ENCODE data around the gene TNIK. TPM values are rescaled to one million over a fixed set of nuclear protein-coding genes. Genes with fewer than 3 reads are reported as not detected.

The TNIK gene
- total RNA-seq, 1 donor from 2014 or later, result 17.0 TPM

DNA sequence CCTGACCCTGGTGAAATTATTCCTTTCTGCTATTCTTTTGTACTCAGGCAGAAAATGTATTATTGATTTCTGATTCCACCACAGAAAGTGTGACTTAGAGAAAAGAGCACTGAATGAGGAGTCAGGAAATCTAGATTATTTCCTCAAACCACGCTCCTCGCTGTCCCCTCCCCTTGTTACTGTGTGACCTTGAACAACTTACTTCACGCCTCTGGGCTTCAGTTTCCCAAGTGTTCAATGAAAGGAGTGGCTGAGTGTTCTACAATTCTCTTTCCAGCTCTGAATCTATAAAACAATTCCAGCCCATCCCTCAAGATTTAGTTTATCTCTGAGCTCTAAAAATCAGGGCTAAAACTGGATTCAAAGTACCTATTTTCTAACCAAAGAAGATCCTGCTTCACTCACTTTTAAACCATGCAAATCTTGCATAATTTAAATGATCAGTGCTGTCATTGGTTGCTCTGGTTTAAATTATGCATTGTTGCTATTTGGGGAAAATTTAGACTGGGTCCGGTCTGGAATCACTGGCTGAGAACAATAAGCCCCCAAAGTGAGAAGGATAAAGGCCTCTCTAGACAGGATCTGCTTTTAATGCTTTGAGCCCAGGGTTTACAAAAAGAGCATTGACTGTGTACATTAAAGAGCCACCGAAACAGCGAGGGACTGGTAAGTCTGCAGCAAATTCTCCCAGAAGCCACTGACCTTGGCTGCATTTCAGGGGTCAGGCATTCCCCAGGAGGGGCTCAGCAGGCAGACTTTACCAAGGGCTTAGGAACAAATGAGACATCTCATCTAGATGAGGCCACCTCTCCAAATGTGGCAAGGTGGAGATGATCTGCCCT, 3.2 kb downstream of the TNIK start:
- H3K27me3 ChIP-seq (ENCODE audit: control insufficient read depth, insufficient read depth, low read length), result no peaks in the 10 kb centered on the region
- no peak overlapping the region for H3K4me3 ChIP-seq (ENCODE audit: low read depth, low read length)
- TF ChIP-seq, protein P1, sequence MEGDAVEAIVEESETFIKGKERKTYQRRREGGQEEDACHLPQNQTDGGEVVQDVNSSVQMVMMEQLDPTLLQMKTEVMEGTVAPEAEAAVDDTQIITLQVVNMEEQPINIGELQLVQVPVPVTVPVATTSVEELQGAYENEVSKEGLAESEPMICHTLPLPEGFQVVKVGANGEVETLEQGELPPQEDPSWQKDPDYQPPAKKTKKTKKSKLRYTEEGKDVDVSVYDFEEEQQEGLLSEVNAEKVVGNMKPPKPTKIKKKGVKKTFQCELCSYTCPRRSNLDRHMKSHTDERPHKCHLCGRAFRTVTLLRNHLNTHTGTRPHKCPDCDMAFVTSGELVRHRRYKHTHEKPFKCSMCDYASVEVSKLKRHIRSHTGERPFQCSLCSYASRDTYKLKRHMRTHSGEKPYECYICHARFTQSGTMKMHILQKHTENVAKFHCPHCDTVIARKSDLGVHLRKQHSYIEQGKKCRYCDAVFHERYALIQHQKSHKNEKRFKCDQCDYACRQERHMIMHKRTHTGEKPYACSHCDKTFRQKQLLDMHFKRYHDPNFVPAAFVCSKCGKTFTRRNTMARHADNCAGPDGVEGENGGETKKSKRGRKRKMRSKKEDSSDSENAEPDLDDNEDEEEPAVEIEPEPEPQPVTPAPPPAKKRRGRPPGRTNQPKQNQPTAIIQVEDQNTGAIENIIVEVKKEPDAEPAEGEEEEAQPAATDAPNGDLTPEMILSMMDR (IDR thresholded peaks at IDR 0.05; ENCODE audit: insufficient read depth, low read length, poor library complexity, severe bottlenecking), result no peak
- no peak for DNase-seq (ENCODE audit: low read depth)
- H3K36me3 ChIP-seq (ENCODE audit: control insufficient read depth, insufficient read depth, low read length), result no peaks in the 10 kb centered on the region

DNA sequence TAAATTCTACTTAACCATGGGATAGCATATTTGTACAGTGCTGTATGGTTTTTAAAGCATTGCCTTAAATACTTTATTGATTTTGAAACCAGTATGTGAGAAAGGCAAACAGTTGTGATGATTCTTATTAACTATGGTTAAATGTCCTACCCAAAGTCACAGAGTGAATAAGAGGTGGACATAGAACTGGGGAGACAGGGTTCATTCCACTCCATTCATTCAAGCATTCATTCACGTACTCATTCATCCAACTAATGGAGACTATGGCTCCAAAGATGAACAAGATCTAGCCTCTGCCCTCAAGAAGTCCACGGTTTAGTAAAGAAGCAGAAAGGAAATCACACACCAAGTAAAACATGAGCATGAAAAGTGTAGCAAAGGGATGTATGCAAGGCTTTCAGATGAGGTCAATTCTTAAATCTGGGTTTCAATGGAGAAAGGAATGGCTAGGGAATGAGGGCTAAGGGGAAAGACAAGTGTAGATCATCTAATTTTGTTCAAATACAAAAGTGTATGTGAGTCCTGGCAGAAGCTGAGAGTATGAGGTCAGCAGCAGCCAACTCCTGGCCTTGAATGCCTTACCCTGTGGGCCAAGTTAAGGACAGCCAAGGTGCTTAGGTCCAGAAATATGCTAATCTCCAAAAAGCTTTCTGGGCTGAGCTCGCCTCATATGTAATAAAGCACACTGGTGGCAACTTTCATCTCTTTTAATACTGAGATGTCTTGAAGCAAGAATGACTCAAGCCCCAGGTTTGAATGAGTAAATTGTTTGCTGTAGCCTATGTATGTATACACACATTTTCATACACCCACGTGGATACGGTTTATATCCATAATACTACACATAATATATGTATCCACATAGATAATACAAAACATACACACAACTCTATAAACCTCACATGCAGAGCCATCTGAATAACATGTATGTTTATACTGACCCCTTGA, 4.3 kb downstream of the TNIK start:
- TF ChIP-seq, protein P1 (IDR thresholded peaks at IDR 0.05; ENCODE audit: insufficient read depth, low read length, poor library complexity, severe bottlenecking), result no peak
- no peak for DNase-seq (ENCODE audit: low read depth)
- Histone ChIP-seq H3K36me3 (ENCODE audit: control insufficient read depth, insufficient read depth, low read length) (no peaks in the 10 kb centered on the region), H3K4me3 (ENCODE audit: low read depth, low read length) (no peak overlapping the region), H3K27me3 (ENCODE audit: control insufficient read depth, insufficient read depth, low read length) (no peaks in the 10 kb centered on the region)

DNA sequence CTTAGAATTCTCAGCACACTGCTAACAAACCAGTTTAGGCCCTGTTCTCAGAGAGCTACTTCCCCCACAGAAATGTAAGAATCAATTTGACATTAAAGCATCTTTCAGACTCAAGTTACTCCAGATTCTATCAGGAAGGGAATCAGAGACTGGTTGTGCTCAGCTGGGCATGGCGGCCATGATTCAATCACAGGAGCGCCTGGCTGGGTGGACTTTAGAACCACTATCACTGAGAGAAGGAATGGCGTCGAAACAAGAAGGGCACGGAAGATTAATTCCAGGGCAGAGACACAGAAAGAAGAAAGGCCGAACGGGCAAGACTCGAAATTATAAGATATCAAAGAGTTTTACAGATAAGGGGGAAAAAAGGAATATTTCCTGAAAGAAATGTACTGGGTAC, 6.2 kb downstream of the TNIK start:
- DNase-seq (ENCODE audit: low read depth), result no peak
- Histone ChIP-seq H3K4me3 (ENCODE audit: low read depth, low read length) (no peak overlapping the region), H3K27me3 (ENCODE audit: control insufficient read depth, insufficient read depth, low read length) (no peaks in the 10 kb centered on the region), H3K36me3 (ENCODE audit: control insufficient read depth, insufficient read depth, low read length) (no peaks in the 10 kb centered on the region)
- TF ChIP-seq, protein P1 (IDR thresholded peaks at IDR 0.05; ENCODE audit: insufficient read depth, low read length, poor library complexity, severe bottlenecking), result no peak

DNA sequence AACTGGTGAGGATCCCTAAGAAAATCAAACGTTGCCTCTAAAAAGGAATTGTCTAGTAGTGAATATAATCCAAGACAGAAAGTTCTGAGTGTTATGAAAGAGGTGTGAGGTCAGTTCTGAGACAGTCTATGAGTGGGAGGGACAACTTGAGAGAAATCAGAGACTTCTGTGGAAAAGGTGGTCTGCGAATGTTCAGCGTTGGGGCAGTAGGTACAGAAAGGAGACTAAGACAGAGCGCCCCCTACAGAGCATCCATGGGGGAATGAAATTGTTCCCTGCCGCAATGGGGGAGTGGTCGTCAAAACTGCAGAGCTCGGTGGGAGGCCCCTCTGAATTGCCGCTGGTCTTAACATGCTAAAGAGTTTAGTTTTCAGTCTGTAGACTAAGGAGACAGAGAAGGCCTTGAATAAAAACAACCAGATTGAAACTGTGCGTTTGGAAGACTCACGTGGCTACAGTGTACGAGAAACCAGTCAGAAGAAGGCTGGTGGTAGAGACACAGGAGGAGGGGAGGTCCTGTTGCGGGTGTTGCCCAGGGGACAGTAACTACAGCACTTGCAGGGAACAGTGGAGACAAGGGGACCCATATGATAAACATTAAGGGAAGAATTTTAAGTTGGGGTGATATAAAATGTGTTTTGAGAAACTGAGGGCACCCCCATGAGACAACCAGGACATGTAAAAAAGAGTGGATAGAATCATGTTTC, 6.9 kb downstream of the TNIK start:
- Histone ChIP-seq H3K36me3 (ENCODE audit: control insufficient read depth, insufficient read depth, low read length) (no peaks in the 10 kb centered on the region), H3K4me3 (ENCODE audit: low read depth, low read length) (no peak overlapping the region), H3K27me3 (ENCODE audit: control insufficient read depth, insufficient read depth, low read length) (no peaks in the 10 kb centered on the region)
- TF ChIP-seq, protein P1 (IDR thresholded peaks at IDR 0.05; ENCODE audit: insufficient read depth, low read length, poor library complexity, severe bottlenecking), result peak; percentile 53
- no peak for DNase-seq (ENCODE audit: low read depth)

DNA sequence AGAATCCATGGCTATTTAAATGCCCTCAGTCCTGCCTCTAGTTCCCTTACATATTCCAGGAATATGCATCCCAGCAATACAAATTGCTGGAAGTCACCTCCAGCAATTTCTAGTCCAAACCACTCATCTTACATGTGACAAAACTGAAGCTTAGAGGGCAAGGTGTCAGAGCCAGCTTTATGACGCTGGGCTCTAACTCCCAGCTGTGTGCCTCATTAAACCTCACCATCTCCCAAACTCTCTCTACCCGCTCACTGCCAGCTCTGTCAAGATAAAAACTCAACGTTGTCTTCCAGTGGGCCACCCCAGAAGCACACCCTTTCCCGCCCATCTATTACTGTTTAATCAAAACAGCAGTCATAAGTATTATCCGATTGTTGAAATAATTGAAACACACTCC, 7.9 kb downstream of the TNIK start:
- TF ChIP-seq, protein P1 (IDR thresholded peaks at IDR 0.05; ENCODE audit: insufficient read depth, low read length, poor library complexity, severe bottlenecking), result no peak
- DNase-seq (ENCODE audit: low read depth), result no peak
- Histone ChIP-seq H3K4me3 (ENCODE audit: low read depth, low read length) (no peak overlapping the region), H3K36me3 (ENCODE audit: control insufficient read depth, insufficient read depth, low read length) (no peaks in the 10 kb centered on the region), H3K27me3 (ENCODE audit: control insufficient read depth, insufficient read depth, low read length) (no peaks in the 10 kb centered on the region)

All from kidney epithelial cell (primary cell).